ENCODE results near the gene R3HDML. TPM values are rescaled to one million over a fixed set of nuclear protein-coding genes. Genes with fewer than 3 reads are reported as not detected.
A peak's percentile ranks its signal among the peaks of the same experiment; 100 is the strongest.

The R3HDML gene
- total and polyA plus RNA-seq, 9 of the 15 experiments (the other 6 are each of a cell fraction or from before 2014, with no cell fraction given) = not detected

- TF ChIP-seq ZNF263 (CRISPR knock-in tag; IDR thresholded peaks at IDR 0.05; ENCODE audit: borderline replicate concordance) (peak; percentile 94), NFIC (IDR thresholded peaks at IDR 0.05) (no peak), KLF6 (CRISPR knock-in tag; IDR thresholded peaks at IDR 0.05; ENCODE audit: borderline replicate concordance) (no peak), EGR1 (conservative IDR thresholded peaks at IDR 0.05) (0 out of 2 replicates have a peak, but pooled peaks have one; percentile 10), TAF7 (tag; IDR thresholded peaks at IDR 0.05) (no peak), SMAD1 (IDR thresholded peaks at IDR 0.05; ENCODE audit: low read depth, low read length, partially characterized antibody) (no peak), ETV5 (CRISPR knock-in tag; IDR thresholded peaks at IDR 0.05; ENCODE audit: low read depth) (peak; percentile 69), EHMT2 (IDR thresholded peaks at IDR 0.05) (no peak), SREBF2 (CRISPR knock-in tag; IDR thresholded peaks at IDR 0.05) (no peak), CREB3 (tag; conservative IDR thresholded peaks at IDR 0.05; ENCODE audit: low read depth) (no peak), CTCFL (IDR thresholded peaks at IDR 0.05; ENCODE audit: borderline replicate concordance, insufficient read depth, low read depth, low read length, poor library complexity, severe bottlenecking) (no peak), NR2F6 (CRISPR knock-in tag; IDR thresholded peaks at IDR 0.05) (no peak), BCLAF1 (IDR thresholded peaks at IDR 0.05; ENCODE audit: borderline replicate concordance in 1 of 2, control insufficient read depth in 1 of 2, low read depth in 2 of 2, low read length in 1 of 2) (no peak), SMARCC2 (IDR thresholded peaks at IDR 0.05; ENCODE audit: low read depth) (no peak), TCF7L2 (IDR thresholded peaks at IDR 0.05; ENCODE audit: low read depth, low read length) (no peak), GABPA (tag; conservative IDR thresholded peaks at IDR 0.05; ENCODE audit: low read depth) (no peak), TEAD1 (CRISPR knock-in tag; IDR thresholded peaks at IDR 0.05) (no peak; a peak in 1 of 4 replicates), ZNF12 (CRISPR knock-in tag; IDR thresholded peaks at IDR 0.05) (no peak)
- TF ChIP-seq, protein P1, sequence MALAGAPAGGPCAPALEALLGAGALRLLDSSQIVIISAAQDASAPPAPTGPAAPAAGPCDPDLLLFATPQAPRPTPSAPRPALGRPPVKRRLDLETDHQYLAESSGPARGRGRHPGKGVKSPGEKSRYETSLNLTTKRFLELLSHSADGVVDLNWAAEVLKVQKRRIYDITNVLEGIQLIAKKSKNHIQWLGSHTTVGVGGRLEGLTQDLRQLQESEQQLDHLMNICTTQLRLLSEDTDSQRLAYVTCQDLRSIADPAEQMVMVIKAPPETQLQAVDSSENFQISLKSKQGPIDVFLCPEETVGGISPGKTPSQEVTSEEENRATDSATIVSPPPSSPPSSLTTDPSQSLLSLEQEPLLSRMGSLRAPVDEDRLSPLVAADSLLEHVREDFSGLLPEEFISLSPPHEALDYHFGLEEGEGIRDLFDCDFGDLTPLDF (CRISPR knock-in tag; IDR thresholded peaks at IDR 0.05) = no peak
Measured at GRCh38 chr20:44310664-44311639, 25.9 kb upstream of the R3HDML start, which contains the start of gene FITM2 (continued).

Data from K562 (cell line).